H1 (cell line): ENCODE measurements around the gene CCDC63. TPM values are rescaled to one million over a fixed set of nuclear protein-coding genes. Genes with fewer than 3 reads are reported as not detected.

ENCODE experiments used
- ATF2 ChIP-seq: IDR thresholded peaks from 2 replicates; pipeline ENCODE4 v1.6.1; 2012; ENCODE audit warnings: low read length, inconsistent platforms
- BRCA1 ChIP-seq: IDR thresholded peaks from 2 replicates; pipeline ENCODE4 v1.6.1; 2012; ENCODE audit warnings: low read depth, low read length, improper control_type of control experiment
- CTCF ChIP-seq, 3 experiments: IDR thresholded peaks; 1 replicate in 2 of 3; 2 replicates in 1 of 3; pipeline versions ENCODE4 v1.5.1 to v1.6.1; 2011; ENCODE audit warnings: low read length in 3 of 3, mild to moderate bottlenecking in 3 of 3, inconsistent platforms in 2 of 3, low read depth in 1 of 3, moderate library complexity in 1 of 3; ENCODE audit not compliant: insufficient read depth in 1 of 3; ENCODE audit errors: control extremely low read depth in 1 of 3
- TBP ChIP-seq: IDR thresholded peaks from 2 replicates; pipeline ENCODE4 v1.6.1; 2011; ENCODE audit warnings: low read depth, low read length, improper control_type of control experiment
- polyA plus RNA-seq, 7 experiments: library from polyadenylated mRNA; depleted of rRNA in 3 of 7; stranded (reverse) in 5 of 7; unstranded in 2 of 7; fragments of >200 nt in 5 of 7; fragments of 200-250 nt in 2 of 7; gene quantifications; 1 replicate in 5 of 7; 2 replicates in 1 of 7; 4 replicates in 1 of 7; pipeline versions ENCODE4 v1.2.1 to v1.2.3, GENCODE V29; 2011 to 2013; ENCODE audit warnings: missing spikeins in 2 of 7, mixed read lengths in 2 of 7
- total RNA-seq: library from RNA; stranded (reverse); fragmentation: NEBNext Ultra II Directional; extraction: Animal tissue kit (Norgen Biotek cat#: 25700); gene quantifications from 2 replicates; pipeline ENCODE4 v1.2.1, GENCODE V29; 2021

CCDC63 gene
- total and polyA plus RNA-seq, 2 of the 8 experiments (the other 6 are each of a cell fraction or from before 2014, with no cell fraction given) = 0.42 to 0.93 TPM

GRCh38 chr12:110906516-110906915 lies 59.7 kb downstream of the CCDC63 start (continued):
- TF ChIP-seq CTCF (IDR thresholded peaks at IDR 0.05; ENCODE audit: control extremely low read depth in 1 of 3, insufficient read depth in 1 of 3, low read depth in 1 of 3, low read length in 3 of 3) = no peak
- TF ChIP-seq ATF2 = no peak
- no peak for TF ChIP-seq BRCA1
- no peak for TF ChIP-seq TBP
